Measurements from ENCODE around the gene SLC28A3.
A peak's percentile ranks its signal among the peaks of the same experiment; 100 is the strongest.
"Not testable (repeated sequence)": the region's sequence is repeated elsewhere in the genome, so short reads cannot be mapped to it uniquely, and the experiment has no call there.

The SLC28A3 gene

GRCh38 chr9:84340535-84340934, at the start of gene SLC28A3:
Gene SLC28A3, minus strand, starts transcription at chr9:84340758. Its CDS starts 125 bp downstream, at chr9:84340633.
- DNase-seq (ENCODE audit: low read depth), result no peak

GRCh38 chr9:84390254-84390653, 49.7 kb upstream of the SLC28A3 start:
- not testable (repeated sequence) for DNase-seq (ENCODE audit: low read depth)

GRCh38 chr9:84387821-84388220, 47.3 kb upstream of the SLC28A3 start:
- no peak for DNase-seq (ENCODE audit: low read depth)

DNA sequence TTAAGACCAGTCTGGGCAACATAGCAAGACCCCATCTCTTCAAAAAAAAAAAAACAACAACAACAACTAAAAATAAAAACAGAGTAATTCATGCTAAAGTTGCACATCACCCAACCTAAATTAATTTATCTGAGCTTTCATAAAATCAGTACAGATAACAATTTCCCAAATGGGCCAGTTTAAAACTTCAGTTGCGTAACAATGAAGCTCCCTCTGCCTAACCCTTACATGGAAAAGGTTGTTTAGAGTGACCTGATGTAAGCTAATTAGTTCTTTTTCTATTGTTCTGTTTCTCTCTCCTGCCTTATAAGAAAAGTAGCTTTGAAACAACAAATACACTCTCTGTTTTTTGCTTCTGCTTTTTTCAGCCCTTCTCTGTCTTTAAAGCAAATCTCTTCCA, 46.2 kb upstream of the SLC28A3 start:
- no peak for DNase-seq (ENCODE audit: low read depth)

DNA sequence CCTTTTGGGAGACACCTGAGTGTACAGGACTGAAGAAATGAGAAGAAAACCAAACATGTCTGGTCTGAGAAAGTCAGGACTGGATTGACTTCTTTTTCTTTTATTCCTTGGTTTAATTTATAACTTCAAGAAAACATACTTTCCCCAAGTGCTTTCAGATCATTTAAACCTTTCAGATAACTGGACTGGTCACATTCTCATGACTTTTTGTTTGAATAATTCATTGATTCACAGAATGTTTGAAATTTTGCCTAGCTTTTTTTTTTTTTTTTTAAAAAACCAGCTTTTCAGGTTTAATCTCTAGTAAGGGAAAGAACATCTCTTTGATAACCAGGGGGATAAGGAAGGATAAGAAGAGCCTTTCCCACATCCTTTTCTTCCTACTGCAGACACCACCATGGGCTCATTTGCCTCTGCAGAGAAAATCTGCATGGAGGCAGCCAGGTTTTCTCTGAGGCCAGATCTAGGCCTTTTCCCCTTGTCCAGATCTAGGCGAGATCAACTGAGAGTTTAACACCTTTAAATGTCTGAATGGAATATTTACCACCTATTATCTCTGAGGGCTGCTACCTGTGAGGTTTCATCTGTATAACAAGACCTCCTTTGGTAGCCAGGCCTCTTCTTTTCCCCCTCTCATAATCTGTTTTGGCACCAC, 45.0 kb upstream of the SLC28A3 start:
- no peak for DNase-seq (ENCODE audit: low read depth)

DNA sequence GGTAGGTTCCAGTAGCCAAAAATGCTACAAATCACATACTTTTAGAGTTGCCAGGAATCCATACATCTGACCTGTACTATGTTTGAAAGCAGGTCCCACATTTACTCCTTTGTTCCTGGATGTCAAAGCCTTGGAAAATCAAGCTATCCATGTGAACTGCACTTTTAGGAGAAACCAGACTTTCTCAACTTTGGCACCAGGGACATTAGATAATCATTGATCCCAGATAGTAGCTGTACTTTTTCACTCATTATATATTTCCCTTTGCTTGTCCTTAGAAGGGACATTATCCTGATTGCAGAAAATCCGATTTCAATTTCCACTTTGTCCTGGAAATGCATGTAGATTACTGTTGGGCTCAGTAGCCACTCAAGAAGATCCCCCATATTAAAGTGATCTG, 44.1 kb upstream of the SLC28A3 start:
- no peak for DNase-seq (ENCODE audit: low read depth)

DNA sequence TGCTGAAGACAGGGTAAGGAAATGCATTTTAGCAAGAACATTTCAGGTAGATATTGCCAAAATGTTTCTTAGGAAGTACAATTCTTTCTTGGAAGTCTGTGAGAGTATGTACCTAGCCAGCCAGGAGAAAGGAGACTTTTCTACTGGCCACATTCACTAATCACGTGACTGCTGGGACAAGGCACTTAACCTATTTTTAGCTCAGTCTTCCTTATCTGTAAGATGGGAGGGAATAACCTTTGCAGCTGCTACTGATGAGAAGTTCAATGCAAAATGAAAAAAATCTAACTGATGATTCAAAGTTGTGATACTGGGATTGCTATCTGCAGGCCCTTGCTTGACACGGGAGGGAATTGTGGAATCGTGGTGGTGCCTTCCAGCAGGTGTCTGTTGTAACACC, 42.6 kb upstream of the SLC28A3 start:
- no peak for DNase-seq (ENCODE audit: low read depth)

- no peak for DNase-seq (ENCODE audit: low read depth)
Measured at GRCh38 chr9:84382720-84383119, 42.2 kb upstream of the SLC28A3 start.

DNA sequence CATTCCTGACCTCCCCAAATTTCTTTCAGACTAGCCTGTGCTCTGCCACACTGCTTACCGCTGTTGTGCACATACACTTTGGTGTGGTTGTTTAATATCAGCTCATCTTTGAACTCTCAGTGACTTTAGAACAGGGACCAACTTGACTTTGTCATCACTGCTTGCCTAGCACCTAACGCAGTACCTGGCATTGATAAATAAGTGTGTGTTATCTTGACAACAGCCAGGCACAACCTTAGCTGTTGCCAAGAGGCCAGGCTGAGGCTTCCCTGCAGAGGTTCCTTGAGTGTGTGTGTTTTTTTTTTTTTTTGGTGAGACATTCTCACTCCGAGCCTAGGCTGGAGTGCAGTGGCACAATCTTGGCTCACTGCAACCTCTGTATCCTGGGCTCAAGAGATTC, 41.0 kb upstream of the SLC28A3 start:
- DNase-seq (ENCODE audit: low read depth), result no peak

DNA sequence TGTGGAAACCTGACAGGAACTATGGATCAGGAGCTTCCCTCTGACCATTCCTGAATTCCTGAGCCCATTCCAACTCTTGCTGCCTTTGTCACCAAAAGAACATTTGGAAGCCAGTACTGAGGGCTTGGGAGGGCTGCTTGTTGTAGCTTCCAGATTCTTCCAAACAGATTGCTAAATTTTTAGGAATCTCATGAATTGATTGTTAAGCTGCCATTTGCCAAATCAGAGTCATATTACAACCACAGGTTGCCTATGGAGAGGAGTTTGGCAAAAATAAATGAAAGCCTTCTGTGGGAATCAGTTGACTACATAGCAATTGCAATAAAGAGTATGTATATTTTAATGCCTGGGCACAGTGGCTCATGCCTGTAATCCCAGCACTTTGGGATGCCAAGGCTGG, 39.2 kb upstream of the SLC28A3 start:
- DNase-seq (ENCODE audit: low read depth), result peak; percentile 33

DNA sequence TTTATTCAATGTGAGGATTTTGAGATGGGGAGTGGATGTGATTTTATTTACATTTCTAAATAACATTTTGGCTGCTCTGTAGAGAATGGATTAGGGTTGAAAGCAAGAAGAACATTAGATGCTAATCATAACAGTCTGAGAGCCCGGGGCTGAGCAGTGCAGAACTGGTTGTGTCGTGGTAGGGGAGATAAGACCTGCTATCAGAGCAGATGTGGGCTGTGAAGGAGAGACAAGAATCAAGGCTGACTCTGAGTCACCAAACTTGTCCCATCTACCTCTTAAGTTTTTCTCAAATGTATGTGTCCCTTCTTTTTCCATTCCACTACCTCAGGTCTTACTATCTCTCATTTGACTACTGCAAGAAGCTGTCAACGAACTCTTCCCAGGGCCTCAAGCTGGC, 35.4 kb upstream of the SLC28A3 start:
- no peak for DNase-seq (ENCODE audit: low read depth)

DNA sequence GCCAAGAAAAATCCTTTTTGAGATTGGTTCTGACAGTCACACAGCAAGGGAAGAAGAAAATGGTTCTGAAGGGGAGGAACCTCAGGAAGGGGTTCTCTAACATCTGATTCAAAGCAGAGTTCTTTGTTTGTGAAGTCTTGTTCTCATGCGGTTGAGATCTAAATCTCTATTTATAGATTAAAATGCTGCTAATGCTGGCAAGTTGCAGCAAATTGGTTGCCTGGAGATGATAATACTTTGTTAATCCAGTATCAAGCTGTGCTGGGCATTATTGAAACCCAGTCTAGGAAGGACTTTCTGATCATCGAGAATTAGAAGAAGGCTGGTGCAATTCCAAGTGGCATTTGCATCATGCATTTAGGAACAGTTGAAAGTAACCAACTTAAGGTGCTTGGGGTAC, 34.0 kb upstream of the SLC28A3 start:
- no peak for DNase-seq (ENCODE audit: low read depth)

DNA sequence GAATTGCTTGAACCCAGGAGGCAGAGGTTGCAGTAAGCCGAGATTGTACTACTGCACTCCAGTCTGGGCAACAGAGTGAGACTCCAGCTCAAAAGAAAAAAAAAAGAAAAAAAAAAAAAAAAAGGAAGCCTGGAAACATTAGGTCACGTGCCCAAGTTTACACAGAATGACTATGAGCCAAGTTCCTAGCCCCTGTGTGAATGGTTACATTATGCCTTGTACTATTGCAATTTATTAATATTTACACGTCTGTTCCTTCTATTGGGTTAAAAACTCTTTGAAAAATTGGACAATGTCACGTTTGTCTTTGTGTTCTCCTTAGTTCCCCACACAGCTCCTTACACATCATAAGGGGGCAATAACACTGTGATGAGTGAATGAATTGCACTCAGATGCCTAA, 33.5 kb upstream of the SLC28A3 start:
- no peak for DNase-seq (ENCODE audit: low read depth)

DNA sequence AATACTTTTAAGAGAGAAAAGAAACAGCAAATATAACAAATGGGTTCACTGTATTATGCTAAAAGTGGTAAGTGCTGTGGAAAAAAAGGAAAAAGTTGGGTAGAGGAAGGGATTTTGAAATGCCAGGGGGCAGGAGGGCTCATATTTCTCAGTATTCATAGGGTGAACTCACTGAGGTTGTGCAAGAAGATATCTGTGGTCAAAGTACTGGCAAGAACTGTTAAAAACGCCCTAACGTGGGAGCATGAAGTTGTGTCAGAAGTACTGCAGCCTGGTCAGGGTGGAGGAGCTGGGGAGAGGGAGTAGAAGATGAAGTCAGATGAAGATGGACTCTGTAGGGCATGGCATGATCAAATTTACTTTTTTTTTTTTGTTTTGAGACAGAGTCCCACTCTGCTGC, 31.2 kb upstream of the SLC28A3 start:
- peak; percentile 92 for DNase-seq (ENCODE audit: low read depth)

DNA sequence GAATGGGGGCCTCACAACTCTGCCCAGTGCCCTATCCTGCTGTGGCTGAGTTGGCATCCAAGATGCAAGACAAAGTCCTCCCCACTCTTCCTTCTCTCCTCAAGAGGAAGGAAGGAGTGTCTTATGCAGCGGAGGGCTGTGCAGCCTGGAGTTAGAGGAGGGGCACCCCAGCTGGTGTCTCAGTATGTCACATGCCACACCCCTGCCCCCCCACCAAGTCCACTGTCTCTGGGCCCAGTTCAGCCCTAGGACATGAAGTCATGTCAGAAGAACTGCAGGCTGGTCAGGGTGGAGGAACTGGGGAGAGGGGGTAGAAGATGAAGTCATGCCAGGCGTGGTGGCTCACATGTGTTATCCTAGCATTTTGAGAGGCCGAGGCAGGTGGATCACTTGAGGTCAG, 28.0 kb upstream of the SLC28A3 start:
- no peak for DNase-seq (ENCODE audit: low read depth)

DNA sequence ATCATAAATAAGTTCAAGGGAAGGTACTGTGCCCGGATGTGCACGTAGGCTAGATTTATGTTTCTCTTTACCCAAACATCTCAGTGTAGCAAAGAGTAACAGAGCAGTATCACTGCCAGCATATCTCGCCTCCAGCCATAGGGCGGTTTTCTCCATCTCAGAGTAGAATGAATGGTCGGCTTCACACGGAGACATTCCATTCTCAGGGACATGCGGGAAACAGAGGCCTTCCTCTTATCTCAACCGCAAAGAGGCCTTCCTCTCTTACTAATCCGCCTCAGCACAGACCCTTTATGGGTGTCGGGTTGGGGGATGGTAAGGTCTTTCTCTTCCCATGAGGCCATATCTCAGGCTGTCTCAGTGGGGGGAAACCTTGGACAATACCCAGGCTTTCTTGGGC, 27.2 kb upstream of the SLC28A3 start:
- not testable (repeated sequence) for DNase-seq (ENCODE audit: low read depth)

DNA sequence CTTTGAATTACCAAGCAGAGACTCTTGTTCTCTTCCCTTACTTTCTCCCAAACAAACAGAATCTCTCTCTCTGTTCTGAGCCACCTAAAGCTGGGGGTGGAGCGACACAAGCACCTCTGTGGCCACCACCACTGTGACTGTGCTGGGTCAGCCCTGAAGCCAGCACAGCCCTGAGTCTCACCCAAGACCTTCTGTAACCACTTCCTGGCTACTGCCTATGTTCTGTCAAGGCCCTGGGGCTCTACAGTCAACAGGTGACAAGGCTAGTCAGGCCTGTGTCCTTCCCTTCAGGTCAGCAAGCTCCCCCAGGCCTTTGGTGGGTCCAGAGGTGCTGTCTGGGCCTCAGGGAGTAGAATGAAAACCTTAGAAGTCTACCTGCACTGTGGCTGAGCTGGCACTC, 26.1 kb upstream of the SLC28A3 start:
- DNase-seq (ENCODE audit: low read depth), result no peak

GRCh38 chr9:84364894-84365490, 24.4 kb upstream of the SLC28A3 start:
- DNase-seq (ENCODE audit: low read depth), result not testable (repeated sequence)

- no peak for DNase-seq (ENCODE audit: low read depth)
Measured at GRCh38 chr9:84361645-84362044, 21.1 kb upstream of the SLC28A3 start.

GRCh38 chr9:84357275-84357674, 16.7 kb upstream of the SLC28A3 start:
- no peak for DNase-seq (ENCODE audit: low read depth)

- no peak for DNase-seq (ENCODE audit: low read depth)
Measured at GRCh38 chr9:84354035-84354434, 13.5 kb upstream of the SLC28A3 start.

- no peak for DNase-seq (ENCODE audit: low read depth)
Measured at GRCh38 chr9:84349671-84350070, 9.1 kb upstream of the SLC28A3 start.

- no peak for DNase-seq (ENCODE audit: low read depth)
Measured at GRCh38 chr9:84343111-84343521, 2.6 kb upstream of the SLC28A3 start.

- no peak for DNase-seq (ENCODE audit: low read depth)
Measured at GRCh38 chr9:84339962-84340361, 596 bp downstream of the SLC28A3 start.

Measured in GM04503 (cell line).